HG03575 (cell line): Measurements from ENCODE around the gene ISG15.
"Not testable (repeated sequence)": the region's sequence is repeated elsewhere in the genome, so short reads cannot be mapped to it uniquely, and the experiment has no call there.

ENCODE experiments used
- ATAC-seq: cut with Tn5 transposase; IDR thresholded peaks from one replicate; pipeline ENCODE4 v1.9.1; 2021; ENCODE audit not compliant: unreplicated experiment, insufficient number of reproducible peaks, low FRiP score; ENCODE audit errors: extremely low read depth

The ISG15 gene

GRCh38 chr1:991895-992294 is 21.4 kb upstream of the ISG15 start:
- no peak for ATAC-seq

- no peak for ATAC-seq
Observed at GRCh38 chr1:992362-992761, 20.9 kb upstream of the ISG15 start.

DNA sequence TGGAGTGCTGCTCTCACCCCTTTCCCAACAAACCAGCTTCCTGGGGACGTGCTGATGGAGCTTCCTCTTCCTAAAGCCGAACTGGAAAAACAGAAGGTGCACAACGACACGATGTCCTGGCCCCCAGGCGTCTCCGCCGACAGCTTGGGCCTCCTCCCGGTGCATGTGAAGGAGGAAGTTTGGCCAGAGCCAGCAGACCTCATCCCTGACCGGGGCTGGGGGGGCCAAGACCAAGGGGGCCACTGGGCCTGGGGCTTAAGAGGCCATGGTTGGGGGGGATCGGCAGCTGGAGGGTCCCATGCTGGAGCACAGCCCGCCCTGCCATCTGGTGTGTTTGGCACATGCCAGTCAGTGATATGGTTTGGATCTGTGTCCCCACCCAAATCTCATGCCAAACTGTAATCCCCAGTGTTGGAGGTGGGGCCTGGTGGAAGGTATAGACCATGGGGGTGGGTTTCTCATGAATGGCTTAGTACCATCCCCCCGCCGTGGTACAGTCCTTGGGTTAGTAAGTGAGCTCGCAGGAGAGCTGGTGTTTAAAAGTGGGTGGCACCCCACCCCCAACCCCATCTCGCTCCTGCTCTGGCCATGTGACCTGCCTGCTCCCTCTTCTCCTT is 19.8 kb upstream of the ISG15 start:
- ATAC-seq: no peak

DNA sequence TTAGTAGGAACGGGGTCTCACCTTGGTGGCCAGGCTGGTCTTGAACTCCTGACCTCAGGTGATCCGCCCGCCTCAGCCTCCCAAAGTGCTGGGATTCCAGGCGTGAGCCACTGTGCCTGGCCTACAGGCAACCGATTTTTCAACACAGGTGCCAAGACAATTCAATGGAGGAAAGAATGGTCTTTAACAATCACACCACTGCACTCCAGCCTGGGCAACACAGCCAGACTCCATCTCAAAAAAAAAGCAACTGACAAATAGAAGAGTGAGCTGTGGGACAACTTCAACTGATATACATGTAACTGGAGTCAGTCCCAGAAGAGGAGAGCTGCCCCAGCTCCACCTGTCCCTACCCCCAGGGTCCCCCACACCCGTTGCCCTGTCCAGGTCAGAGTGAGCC is 18.8 kb upstream of the ISG15 start:
- ATAC-seq: not testable (repeated sequence)

DNA sequence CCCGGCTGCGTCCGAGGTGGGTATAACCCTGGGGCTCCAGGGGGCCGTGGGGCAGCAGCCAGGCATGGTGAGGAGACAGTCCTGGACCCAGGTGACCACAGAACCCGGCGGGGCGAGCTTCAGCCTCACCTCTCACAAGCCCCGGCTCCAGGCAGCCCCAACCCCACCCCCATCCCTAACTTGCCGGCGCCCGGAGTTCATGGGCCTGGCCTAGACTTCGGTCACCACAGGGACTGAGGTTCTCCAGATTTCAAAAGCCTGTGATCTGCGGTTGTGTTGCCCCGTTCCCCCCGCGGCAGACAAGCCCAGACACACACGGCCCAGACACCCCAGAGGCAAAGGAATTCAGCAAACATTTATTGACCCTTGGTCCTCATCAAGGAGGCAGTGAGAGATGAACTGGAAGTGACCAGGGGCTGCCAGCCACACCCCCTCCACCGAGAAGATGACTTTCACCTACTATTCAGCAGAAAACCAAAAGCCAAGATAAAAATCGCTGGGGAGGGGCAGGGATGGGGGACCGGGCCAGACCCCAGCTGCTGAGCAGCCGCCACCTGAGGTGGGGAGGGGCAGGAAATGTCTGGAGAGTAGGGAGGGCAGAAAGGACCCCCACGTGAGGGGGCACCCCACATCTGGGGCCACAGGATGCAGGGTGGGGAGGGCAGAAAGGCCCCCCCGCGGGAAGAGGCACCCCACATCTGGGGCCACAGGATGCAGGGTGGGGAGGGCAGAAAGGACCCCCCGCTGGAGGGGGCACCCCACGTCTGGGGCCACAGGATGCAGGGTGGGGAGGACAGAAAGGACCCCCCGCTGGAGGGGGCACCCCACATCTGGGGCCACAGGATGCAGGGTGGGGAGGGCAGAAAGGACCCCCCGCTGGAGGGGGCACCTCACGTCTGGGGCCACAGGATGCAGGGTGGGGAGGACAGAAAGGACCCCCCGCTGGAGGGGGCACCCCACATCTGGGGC is 17.3 kb upstream of the ISG15 start:
- no peak for ATAC-seq

DNA sequence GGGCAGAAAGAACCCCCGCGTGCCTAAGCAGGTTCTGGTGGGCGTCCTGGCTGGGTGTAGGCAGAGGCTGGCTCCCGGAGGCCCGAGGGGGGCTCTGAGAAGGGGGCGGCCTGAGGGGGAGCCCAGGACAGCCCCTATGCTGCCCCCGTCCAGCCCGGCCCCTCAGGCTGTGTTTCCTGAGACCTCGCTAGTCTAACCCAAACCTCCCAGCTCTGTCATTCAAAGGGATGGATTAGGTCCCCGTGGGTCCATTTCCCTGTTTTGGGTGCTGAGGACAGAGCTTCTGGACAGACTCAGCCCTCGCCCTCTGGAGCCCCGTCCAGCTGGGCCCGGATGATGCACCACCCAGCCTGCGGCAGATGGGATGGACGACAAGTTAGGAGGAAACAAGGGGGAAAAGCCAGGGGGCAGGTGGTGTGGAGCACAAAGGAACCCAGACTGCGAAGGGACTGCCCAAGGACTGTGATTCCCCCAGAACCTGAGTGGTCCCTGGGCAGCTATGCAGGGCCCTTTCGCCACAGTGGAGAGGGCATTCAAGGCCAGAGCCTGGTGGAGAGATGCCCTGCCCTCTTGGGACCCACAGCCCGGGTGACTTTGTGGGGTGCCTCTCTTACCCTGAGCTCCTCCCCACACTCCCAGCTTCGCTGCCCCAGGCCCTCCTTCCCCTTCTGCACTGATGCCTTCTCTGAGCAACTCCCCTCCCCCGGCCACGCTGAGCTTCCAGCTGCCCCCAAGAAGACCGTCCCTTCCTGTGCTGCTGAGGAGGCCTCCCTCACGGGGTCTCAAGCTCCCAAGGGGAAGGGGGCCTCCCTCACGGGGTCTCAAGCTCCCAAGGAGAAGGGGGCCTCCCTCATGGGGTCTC is 16.2 kb upstream of the ISG15 start:
- ATAC-seq: no peak

GRCh38 chr1:997713-997992 is 15.6 kb upstream of the ISG15 start:
- no peak for ATAC-seq

- ATAC-seq: no peak
Observed at GRCh38 chr1:997993-998744, 15.1 kb upstream of the ISG15 start.

GRCh38 chr1:998745-998994 is 14.6 kb upstream of the ISG15 start:
- no peak for ATAC-seq

GRCh38 chr1:998995-999724 is 14.1 kb upstream of the ISG15 start:
- ATAC-seq: no peak

- ATAC-seq: no peak
Observed at GRCh38 chr1:999725-1000356, 13.5 kb upstream of the ISG15 start, which contains the start of gene HES4. HES4 (minus strand) TSS chr1:1000097; CDS start chr1:999973, 124 bp downstream.

- ATAC-seq: no peak
Observed at GRCh38 chr1:1000357-1001056, 12.8 kb upstream of the ISG15 start.

GRCh38 chr1:1001057-1001783 is 12.1 kb upstream of the ISG15 start:
- ATAC-seq: no peak

DNA sequence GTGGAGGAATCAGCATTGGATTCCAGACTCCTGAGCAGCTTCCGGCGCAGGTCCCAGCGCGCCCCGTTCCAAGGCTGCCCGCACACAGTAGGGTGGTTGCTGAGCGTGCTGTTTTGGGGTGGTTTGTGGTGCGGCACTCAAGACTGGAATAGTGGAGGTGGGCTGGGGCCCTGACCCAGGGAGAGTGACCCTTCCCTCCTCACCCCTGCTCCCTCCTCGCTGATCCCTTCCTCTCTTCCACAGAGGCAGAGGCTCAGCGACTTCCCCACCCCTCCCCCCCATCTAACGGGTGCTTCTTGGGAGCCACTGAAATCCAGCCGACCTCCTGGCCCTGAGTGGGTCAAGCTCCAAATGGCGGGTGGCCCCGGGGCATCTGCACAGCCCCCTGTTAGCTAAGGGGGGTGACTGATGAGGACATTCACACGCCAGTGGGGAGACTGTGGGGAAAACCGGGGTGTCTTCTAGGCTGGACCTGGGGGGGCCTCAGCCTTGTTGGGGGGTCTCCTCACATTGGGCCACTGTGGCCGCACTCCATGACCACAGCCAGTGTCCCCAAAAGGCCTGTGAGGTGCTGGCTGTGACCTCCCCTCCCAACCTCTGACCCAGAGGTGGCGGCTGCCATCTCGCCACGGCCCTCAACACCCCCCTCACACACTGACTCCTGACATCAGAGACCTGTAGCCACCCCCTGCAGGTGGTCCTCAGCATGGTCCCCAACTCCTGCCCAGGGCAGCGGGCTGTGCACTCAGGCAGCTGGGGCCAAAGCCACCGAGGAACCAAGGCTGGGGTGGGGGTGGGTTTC is 9.5 kb upstream of the ISG15 start:
- no peak for ATAC-seq

- ATAC-seq: no peak
Observed at GRCh38 chr1:1004420-1004779, 8.9 kb upstream of the ISG15 start.
